NCI-H460 (cell line): Measurements from ENCODE around the gene RGS19. TPM values are rescaled to one million over a fixed set of nuclear protein-coding genes. Genes with fewer than 3 reads are reported as not detected.

Experiments
- DNase-seq: peaks from one replicate; pipeline ENCODE4 v3.0.0-alpha.2; 2016; ENCODE audit warnings: low read depth; ENCODE audit errors: extremely low read depth
- total RNA-seq: library from RNA; depleted of rRNA; stranded (reverse); fragments of >200 nt; shearing (Covaris generic); gene quantifications from 2 replicates; pipeline ENCODE4 v1.2.3, GENCODE V29; 2014

RGS19 gene
- total RNA-seq, 1 experiment from 2014 or later, result 12.6 TPM

- DNase-seq, result no peak
These were observed 41.7 kb downstream of the RGS19 start for GRCh38 chr20:64037498-64038213.

GRCh38 chr20:64037199-64037497 lies 42.2 kb downstream of the RGS19 start:
- DNase-seq, result no peak

GRCh38 chr20:64036346-64037198 lies 42.7 kb downstream of the RGS19 start:
- no peak for DNase-seq

- no peak for DNase-seq
These were observed 43.4 kb downstream of the RGS19 start, which contains the start of gene C20orf204 for GRCh38 chr20:64035933-64036345. Gene C20orf204, plus strand, starts transcription at chr20:64036182. Its CDS starts 142 bp downstream, at chr20:64036324.

- no peak for DNase-seq
These were observed 44.0 kb downstream of the RGS19 start for GRCh38 chr20:64035066-64035932.

GRCh38 chr20:64033981-64034493 lies 45.3 kb downstream of the RGS19 start:
- DNase-seq, result no peak

GRCh38 chr20:64032706-64033624 lies 46.4 kb downstream of the RGS19 start:
- no peak for DNase-seq

GRCh38 chr20:64031822-64032314 lies 47.5 kb downstream of the RGS19 start:
- no peak for DNase-seq

GRCh38 chr20:64030371-64031134 lies 48.8 kb downstream of the RGS19 start:
- DNase-seq, result no peak

GRCh38 chr20:64029293-64030117 lies 49.8 kb downstream of the RGS19 start:
- DNase-seq, result no peak

- DNase-seq, result no peak
These were observed 51.2 kb downstream of the RGS19 start for GRCh38 chr20:64027981-64028685.

GRCh38 chr20:64025826-64026412 lies 53.4 kb downstream of the RGS19 start:
- no peak for DNase-seq

- DNase-seq, result no peak
These were observed 54.1 kb downstream of the RGS19 start for GRCh38 chr20:64025101-64025825.

GRCh38 chr20:64024141-64024990 lies 55.0 kb downstream of the RGS19 start:
- no peak for DNase-seq
